ENCODE measurements around the gene TSPEAR. TPM values are rescaled to one million over a fixed set of nuclear protein-coding genes. Genes with fewer than 3 reads are reported as not detected.

The TSPEAR gene
- total RNA-seq, 4 donors from 2014 or later = not detected

GRCh38 chr21:44628707-44629391 lies 82.5 kb downstream of the TSPEAR start:
- no peak for TF ChIP-seq CTCF (IDR thresholded peaks at IDR 0.05; ENCODE audit: low read depth)

- TF ChIP-seq CTCF (IDR thresholded peaks at IDR 0.05; ENCODE audit: low read depth) = no peak
Measured at GRCh38 chr21:44626673-44627143, 84.7 kb downstream of the TSPEAR start, which contains the start of gene KRTAP10-9. Gene KRTAP10-9, plus strand, starts transcription at chr21:44627093. Its CDS starts 79 bp downstream, at chr21:44627172.

GRCh38 chr21:44626262-44626661 lies 85.1 kb downstream of the TSPEAR start:
- TF ChIP-seq CTCF (IDR thresholded peaks at IDR 0.05; ENCODE audit: low read depth) = no peak

GRCh38 chr21:44625756-44626155 lies 85.6 kb downstream of the TSPEAR start:
- no peak for TF ChIP-seq CTCF (IDR thresholded peaks at IDR 0.05; ENCODE audit: low read depth)

GRCh38 chr21:44623575-44623974 lies 87.8 kb downstream of the TSPEAR start:
- no peak for TF ChIP-seq CTCF (IDR thresholded peaks at IDR 0.05; ENCODE audit: low read depth)

- TF ChIP-seq CTCF (IDR thresholded peaks at IDR 0.05; ENCODE audit: low read depth) = no peak
Measured at GRCh38 chr21:44619886-44620285, 91.5 kb downstream of the TSPEAR start.

- no peak for TF ChIP-seq CTCF (IDR thresholded peaks at IDR 0.05; ENCODE audit: low read depth)
Measured at GRCh38 chr21:44618909-44619308, 92.5 kb downstream of the TSPEAR start.

Data from subcutaneous adipose tissue (tissue), 4 donors.